Dermis microvascular lymphatic vessel endothelial cell (primary cell): Measurements from ENCODE around the gene JAML. TPM values are rescaled to one million over a fixed set of nuclear protein-coding genes. Genes with fewer than 3 reads are reported as not detected.

Source experiments
- DNase-seq, 2 donors: peaks; one replicate each; pipeline versions ENCODE4 v3.0.0 to v3.0.0-alpha.2; 2010; ENCODE audit warnings: low read depth in 2 of 2
- total RNA-seq: library from RNA; depleted of rRNA; stranded (reverse); fragments of >200 nt; gene quantifications from 2 replicates; pipeline ENCODE4 v1.2.1, GENCODE V29; 2014

Gene JAML
- total RNA-seq, 1 donor from 2014 or later = 0.13 TPM

- DNase-seq = no peak
These were observed 9.0 kb downstream of the JAML start for GRCh38 chr11:118215765-118216164.

- no peak for DNase-seq
These were observed 9.5 kb downstream of the JAML start for GRCh38 chr11:118215262-118215661.

DNA sequence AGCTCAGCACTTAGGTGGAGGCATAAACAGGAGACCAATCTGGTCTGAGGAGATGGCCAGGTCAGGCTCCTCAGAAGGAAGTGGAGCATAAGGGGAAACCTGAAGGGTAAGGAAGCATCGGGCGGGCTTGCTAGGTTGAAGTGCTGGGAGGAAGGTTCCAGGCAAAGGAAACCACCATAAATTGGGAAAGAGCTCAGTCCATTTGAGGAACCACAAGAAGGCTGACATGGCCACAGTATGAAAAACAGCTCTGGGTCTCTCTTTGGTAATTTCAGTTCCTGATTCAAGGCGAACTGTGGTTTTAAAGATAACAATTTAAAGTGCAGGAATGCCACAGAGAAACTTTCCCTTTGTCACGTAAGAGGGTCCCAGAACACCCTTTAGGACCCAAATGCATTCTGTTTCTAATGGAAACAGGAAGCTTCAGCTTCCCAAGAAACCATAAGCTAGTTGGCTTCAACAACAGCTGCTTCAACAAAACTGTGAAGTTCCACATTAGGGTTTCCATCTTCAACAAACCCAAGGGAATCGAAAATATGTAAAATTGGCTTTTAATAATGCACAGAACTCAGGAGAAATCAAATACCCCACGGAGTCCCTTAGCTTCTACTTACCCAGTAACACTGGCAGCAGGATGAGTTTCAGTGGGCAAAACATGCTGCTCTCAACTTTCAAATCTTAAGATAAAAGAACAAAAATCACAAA lies 10.4 kb downstream of the JAML start:
- DNase-seq = no peak

DNA sequence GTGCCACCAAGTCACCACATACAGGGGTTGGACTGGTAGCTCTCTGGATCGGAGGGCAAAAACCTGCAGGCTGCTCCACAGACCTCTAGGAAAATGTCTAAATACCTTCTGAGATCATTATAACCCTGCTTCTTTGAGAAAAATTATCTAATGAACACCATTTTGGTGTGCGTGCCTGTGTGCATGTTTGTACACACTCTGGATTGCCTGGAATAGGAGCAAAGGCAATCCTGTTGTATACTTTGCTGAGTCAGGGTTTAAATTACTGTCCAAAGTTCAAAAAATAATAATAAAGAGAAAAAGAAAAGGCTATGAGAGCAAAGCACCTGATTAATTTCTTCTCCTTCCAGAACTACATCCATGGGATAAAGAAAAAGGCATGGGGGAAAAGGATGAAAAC lies 11.0 kb downstream of the JAML start:
- no peak for DNase-seq

GRCh38 chr11:118213201-118213600 lies 11.6 kb downstream of the JAML start:
- DNase-seq = no peak

DNA sequence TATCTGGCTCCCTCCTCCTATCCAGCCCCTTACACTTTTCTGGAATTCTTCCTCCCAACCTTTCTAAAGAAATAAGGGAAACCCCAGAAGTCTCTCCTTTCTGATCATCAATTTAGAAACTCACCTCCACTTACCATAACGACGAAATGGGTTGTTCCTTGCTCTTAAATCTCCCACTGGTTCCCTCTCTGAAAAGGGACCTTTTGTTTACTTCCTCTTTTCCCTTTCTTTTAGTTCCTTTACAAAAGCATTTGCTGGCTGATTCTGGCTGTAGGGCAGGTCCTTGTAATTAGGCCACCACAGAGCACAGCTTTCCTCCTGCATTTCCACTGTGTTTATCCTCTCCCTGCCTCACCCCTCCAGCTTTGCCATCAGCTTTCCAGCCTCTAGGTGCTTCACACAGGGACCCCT lies 12.0 kb downstream of the JAML start:
- no peak for DNase-seq

DNA sequence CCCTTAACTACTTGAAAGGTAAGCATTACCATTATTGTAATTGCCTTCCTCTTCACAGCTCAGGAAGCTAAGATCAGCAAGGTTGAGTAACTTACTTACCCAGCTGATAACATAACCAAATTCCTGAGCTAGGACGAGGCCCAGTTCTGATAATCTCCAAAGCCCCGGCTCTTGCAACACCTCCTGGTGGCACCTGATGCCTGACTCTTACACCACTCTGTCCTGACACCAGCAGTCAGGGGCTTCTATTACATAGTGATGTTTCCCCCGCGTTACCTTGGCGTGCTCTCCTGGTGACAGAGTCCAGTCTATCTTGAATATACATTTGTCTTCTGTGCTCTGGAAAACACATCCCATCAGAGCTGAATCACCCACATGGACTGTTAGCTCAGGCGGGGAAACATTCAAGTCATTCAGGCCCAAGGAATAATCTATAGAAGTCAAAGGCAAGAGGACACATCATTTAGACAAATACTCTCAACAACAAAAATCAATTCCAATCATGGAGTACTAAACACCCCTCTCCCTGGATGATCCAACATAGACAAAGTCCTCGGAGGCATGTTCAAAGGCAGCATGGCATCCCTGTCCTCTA lies 12.6 kb downstream of the JAML start:
- DNase-seq = no peak

- peak in 1 of 2 donors; percentile 29 for DNase-seq
These were observed 13.8 kb downstream of the JAML start for GRCh38 chr11:118211006-118211405.

DNA sequence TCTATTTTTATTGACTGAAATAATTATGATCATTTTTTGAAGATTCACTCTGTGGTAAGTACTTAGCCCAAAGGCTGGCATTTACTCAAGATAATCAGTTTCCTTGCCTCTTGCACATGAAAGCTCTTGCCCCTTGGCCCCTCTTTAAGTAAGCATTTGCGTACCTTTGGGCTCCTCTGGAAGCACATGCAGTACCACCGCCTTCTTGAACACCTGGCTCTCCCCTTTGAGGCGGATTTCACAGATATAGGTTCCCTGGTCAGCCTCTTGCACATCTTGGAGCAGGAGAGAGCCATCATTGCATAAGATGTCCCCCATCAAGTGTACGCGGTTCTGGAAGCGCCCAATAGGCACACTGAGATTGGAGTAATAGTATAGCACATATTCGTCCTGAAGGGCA lies 14.5 kb downstream of the JAML start:
- DNase-seq = no peak

DNA sequence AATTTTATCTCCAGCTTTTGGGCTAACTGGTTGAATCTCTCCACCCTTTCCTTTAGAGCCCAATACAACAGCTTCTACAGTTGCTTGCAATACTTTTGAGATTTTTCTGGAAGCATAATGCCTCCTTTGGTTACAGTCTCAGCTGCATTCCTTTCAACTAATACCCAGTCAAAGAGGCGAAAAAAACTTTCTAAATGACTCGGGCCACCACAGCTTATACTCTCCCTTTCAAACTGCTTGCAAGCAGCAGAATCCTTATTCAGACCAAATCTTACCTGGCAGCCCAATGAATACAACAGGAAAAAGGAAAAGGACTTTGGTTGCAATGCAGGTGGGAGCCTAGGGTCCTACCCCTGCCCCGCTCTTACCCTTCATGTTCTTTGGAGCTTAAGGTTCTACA lies 15.8 kb downstream of the JAML start:
- DNase-seq = no peak

DNA sequence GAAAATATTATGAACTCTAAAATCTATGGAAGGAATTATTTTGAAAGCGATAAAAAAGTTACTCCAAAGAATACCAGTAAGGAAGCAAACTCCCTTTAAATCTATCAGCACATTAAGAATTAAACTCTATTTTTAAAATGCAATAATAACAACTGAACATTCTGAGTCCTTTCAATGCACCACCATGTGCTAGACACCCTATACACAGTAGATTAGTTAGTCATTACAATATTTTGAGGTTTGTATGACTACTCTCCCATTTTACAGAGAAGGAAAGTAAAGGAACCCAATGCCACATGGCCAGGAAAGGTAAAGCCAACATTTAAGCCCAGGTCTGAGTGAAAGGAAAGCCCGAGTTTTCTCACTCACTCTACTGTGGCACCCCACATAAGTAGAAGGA lies 17.7 kb downstream of the JAML start:
- peak in 1 of 2 donors; percentile 86 for DNase-seq

GRCh38 chr11:118206391-118207031 lies 18.3 kb downstream of the JAML start:
- DNase-seq = peak in 1 of 2 donors; percentile 71

- DNase-seq = no peak
These were observed 19.0 kb downstream of the JAML start for GRCh38 chr11:118205606-118206378.

- no peak for DNase-seq
These were observed 22.0 kb downstream of the JAML start for GRCh38 chr11:118202599-118203422.

- DNase-seq = no peak
These were observed 22.8 kb downstream of the JAML start for GRCh38 chr11:118201966-118202365.

DNA sequence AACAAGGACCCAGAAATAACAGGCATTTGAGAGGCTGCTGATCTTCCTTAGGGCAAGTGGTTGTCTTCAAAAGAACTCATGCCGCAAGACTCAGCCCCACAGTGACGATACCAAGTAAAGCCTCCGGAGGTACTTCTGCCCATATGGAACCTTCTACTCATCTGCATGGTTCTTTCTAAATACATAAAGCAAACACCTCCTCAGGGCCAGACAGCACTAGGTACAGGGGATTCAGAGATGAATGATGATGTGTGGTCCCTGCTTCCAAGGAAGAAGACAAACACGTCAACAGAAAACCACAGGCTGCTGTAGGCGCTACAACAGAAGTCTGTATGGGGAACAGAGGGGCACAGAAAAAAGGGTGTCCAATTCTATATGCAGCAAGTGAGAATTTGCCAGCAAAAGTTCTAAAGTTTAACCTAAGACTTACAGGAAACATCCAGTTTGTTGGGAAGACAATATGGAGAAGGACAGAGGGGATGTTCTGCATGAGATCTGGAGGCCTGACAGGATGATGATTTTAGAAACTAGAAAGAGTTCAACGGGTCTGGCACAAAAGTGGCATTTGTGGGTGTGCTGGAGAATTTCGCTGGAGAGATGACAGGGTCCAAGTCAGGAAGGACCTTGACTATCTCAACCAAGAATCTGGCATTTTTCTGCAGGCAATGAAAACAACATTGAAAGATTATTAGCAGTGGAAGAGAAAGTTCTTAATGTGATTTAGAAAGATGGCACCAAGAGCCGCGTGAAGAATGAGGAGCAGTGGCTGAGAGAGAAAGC lies 23.7 kb downstream of the JAML start:
- DNase-seq = no peak

DNA sequence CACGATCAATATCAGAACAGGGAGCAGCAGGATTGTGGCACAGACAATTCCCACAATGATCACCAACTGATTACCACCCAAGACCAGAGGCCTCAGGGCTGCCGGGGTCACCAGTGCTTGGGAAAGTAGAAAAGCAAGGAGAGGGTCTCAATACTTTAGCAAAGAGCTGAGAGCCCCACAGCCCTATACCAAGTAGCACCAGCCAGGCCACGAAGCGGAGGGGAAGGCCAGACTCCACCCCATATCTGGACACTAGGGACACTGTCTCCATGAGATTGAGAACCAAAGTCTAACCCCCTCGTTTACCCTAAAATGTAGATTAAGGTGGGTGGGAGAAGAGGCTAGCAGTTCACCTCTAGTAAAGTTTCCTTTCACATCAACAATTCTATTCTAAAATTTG lies 24.3 kb downstream of the JAML start:
- no peak for DNase-seq

DNA sequence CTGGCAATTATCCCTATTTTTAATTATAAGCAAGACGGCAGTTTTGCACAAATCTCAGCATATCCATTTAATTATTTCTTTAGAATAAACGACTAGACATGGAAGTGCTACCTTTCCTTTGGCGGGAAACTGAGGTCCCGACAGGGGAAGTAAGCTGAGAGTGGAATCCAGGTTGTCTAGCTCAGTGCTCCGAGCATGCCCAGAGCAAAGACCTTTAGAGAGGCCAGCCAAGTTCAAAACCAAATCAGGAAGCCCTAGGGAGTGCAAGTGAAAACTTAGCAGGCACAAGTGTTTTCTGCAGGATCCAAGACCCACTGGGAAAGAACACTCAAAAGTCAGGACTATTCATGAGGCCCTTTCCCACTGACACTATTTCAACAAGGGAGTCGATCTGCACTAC lies 25.7 kb downstream of the JAML start:
- no peak for DNase-seq

DNA sequence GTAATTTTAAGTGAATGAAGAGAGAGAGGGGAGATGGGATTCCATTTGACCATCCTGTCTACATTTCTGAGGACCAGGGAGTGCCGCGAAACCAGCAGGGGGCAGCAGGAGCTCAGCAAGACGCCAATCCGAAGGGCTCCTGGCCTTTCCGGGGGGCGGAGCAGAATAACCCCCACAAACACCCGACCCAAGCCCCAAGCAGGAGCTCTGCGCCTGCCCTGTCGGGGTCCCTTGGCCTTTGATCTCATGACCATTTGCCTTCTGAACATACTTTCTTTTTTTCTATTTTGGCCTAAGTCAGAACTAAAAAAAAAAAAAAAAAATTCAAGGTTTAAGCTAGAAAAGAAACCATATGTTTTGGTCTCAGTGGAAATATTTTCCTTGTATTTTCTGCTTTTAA lies 26.4 kb downstream of the JAML start:
- DNase-seq = peak; percentile 25 to 69

GRCh38 chr11:118194835-118195627 lies 29.8 kb downstream of the JAML start:
- peak; percentile 23 to 41 for DNase-seq
